Activated T-cell treated with anti-CD3 and anti-CD28 coated beads for 24 hours (primary cell): ENCODE measurements around the gene DNER.

Experiments used
- DNase-seq: peaks from one replicate; pipeline ENCODE4 v3.0.0-alpha.2; 2020; ENCODE audit warnings: low read depth

DNER gene

GRCh38 chr2:229335877-229336346 lies 378.4 kb downstream of the DNER start:
- DNase-seq: no peak

- no peak for DNase-seq
Measured at GRCh38 chr2:229335330-229335729, 379.0 kb downstream of the DNER start.

DNA sequence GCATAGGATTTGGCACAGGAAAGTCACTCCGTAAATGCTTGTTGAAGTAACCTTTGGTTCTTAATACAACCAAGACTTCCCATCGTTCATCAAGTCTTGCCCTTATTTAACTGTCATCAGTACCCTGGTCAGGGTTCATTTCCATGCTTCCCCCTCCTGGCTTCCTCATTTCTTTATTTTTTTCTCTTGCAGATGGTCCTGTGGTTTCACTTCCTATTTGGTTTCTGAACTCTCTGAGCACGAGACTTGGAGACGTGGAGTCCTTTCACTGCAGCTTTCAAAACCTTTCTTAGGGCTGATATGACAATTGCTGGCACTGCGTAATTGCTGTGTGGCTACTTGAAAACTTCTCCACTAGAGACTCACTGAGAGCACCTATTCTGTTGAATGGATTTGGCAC lies 383.4 kb downstream of the DNER start:
- DNase-seq: no peak

DNA sequence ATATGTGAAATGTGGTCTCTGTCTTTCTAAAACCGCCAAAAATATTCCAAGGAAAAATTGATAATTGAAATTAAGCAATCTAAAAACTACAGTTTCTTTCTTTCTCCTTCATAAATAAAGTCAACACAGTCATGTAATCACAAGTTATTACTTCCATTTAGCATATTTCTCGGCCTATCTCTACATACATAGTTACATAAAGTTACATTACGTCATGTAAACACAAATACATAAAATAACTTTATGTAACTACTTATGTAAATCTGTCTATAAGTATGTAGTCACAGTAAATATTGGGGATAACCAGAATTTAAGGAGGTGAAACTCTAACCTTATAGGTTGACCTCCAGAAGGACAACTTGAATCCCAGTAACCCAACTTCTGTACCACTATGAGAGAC lies 394.8 kb downstream of the DNER start:
- no peak for DNase-seq

GRCh38 chr2:229314117-229314516 lies 400.2 kb downstream of the DNER start:
- DNase-seq: no peak

- no peak for DNase-seq
Measured at GRCh38 chr2:229313591-229313990, 400.8 kb downstream of the DNER start.
